SK-N-SH treated with all-trans-retinoic acid at 6 μM for 48 hours (cell line): ENCODE measurements around the gene CENPO.

Source experiments
- CREB5 ChIP-seq: fragments of 250-450 bp; sonication (Bioruptor Pico); IDR thresholded peaks from 2 replicates; pipeline ENCODE4 v1.5.1; 2020; ENCODE audit warnings: low read depth, mild to moderate bottlenecking, moderate library complexity
- CSDC2 ChIP-seq: fragments of 250-450 bp; sonication (Bioruptor Pico); IDR thresholded peaks from 2 replicates; pipeline ENCODE4 v1.5.0; 2020; ENCODE audit warnings: mild to moderate bottlenecking, moderate library complexity
- ISL1 ChIP-seq: fragments of 250-450 bp; sonication (Bioruptor Pico); IDR thresholded peaks from 2 replicates; pipeline ENCODE4 v2.1.2; 2022; ENCODE audit warnings: mild to moderate bottlenecking, moderate library complexity
- OSR1 ChIP-seq: fragments of 250-450 bp; sonication (Bioruptor Pico); IDR thresholded peaks from 2 replicates; pipeline ENCODE4 v1.8.0; 2022; ENCODE audit warnings: moderate library complexity, mild to moderate bottlenecking, inconsistent platforms
- POU6F1 ChIP-seq: fragments of 250-450 bp; sonication (Bioruptor Pico); IDR thresholded peaks from 2 replicates; pipeline ENCODE4 v1.8.0; 2021; ENCODE audit warnings: low read depth, mild to moderate bottlenecking, moderate library complexity, borderline replicate concordance
- SNAI2 ChIP-seq: fragments of 250-450 bp; sonication (Bioruptor Pico); IDR thresholded peaks from 2 replicates; pipeline ENCODE4 v1.5.0; 2020; ENCODE audit warnings: mild to moderate bottlenecking, moderate library complexity
- TCF4 ChIP-seq: fragments of 250-450 bp; sonication (Bioruptor Pico); IDR thresholded peaks from 2 replicates; pipeline ENCODE4 v1.8.0; 2021; ENCODE audit warnings: mild to moderate bottlenecking, moderate library complexity, borderline replicate concordance
- ZFP3 ChIP-seq: fragments of 250-450 bp; sonication (Bioruptor Pico); IDR thresholded peaks from 2 replicates; pipeline ENCODE4 v1.5.0; 2020; ENCODE audit warnings: mild to moderate bottlenecking, moderate library complexity
- ZFP30 ChIP-seq: fragments of 450-650 bp; formaldehyde crosslinking; IDR thresholded peaks from 2 replicates; pipeline ENCODE4 v1.5.0; 2022; ENCODE audit warnings: mild to moderate bottlenecking, moderate library complexity
- ZNF70 ChIP-seq: fragments of 450-650 bp; formaldehyde crosslinking; IDR thresholded peaks from 2 replicates; pipeline ENCODE4 v1.5.0; 2020; ENCODE audit warnings: mild to moderate bottlenecking, moderate library complexity
- TF ChIP-seq, protein P1 (sequence below): fragments of 250-450 bp; sonication (Bioruptor Pico); IDR thresholded peaks from 2 replicates; pipeline ENCODE4 v1.8.0; 2020; ENCODE audit warnings: mild to moderate bottlenecking, moderate library complexity, borderline replicate concordance
- TF ChIP-seq, protein P2 (sequence below): fragments of 250-450 bp; sonication (Bioruptor Pico); IDR thresholded peaks from 2 replicates; pipeline ENCODE4 v1.5.0; 2020; ENCODE audit warnings: mild to moderate bottlenecking, moderate library complexity

DNA sequence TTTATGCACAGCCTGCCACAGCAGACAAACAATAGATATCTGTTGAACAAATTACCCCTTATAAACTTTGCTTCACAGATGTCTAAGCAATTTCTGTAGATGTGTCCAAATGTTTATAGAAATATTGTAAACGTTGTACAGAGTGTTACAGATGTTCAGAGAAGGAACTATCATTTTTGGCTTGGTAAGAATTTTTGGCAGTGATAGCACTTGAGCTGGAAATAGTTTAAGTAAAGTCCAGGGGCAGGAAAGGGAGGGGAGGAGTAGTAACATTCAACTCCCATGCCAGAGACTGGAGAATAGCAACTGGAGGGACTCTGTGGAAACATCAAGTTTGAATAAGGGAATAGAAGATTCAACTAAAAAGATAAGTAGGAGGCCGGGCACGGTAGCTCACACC, 4.4 kb upstream of the CENPO start:
- TF ChIP-seq TCF4 (no peak), ZFP30 (CRISPR knock-in tag) (no peak), ZNF70 (CRISPR knock-in tag) (no peak), ISL1 (CRISPR knock-in tag) (no peak), CREB5 (CRISPR knock-in tag) (no peak), ZFP3 (no peak), CSDC2 (CRISPR knock-in tag) (no peak), SNAI2 (CRISPR knock-in tag) (no peak), OSR1 (no peak), POU6F1 (CRISPR knock-in tag) (no peak)
- TF ChIP-seq, protein P1, sequence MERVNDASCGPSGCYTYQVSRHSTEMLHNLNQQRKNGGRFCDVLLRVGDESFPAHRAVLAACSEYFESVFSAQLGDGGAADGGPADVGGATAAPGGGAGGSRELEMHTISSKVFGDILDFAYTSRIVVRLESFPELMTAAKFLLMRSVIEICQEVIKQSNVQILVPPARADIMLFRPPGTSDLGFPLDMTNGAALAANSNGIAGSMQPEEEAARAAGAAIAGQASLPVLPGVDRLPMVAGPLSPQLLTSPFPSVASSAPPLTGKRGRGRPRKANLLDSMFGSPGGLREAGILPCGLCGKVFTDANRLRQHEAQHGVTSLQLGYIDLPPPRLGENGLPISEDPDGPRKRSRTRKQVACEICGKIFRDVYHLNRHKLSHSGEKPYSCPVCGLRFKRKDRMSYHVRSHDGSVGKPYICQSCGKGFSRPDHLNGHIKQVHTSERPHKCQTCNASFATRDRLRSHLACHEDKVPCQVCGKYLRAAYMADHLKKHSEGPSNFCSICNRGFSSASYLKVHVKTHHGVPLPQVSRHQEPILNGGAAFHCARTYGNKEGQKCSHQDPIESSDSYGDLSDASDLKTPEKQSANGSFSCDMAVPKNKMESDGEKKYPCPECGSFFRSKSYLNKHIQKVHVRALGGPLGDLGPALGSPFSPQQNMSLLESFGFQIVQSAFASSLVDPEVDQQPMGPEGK (CRISPR knock-in tag), result no peak
- TF ChIP-seq, protein P2, sequence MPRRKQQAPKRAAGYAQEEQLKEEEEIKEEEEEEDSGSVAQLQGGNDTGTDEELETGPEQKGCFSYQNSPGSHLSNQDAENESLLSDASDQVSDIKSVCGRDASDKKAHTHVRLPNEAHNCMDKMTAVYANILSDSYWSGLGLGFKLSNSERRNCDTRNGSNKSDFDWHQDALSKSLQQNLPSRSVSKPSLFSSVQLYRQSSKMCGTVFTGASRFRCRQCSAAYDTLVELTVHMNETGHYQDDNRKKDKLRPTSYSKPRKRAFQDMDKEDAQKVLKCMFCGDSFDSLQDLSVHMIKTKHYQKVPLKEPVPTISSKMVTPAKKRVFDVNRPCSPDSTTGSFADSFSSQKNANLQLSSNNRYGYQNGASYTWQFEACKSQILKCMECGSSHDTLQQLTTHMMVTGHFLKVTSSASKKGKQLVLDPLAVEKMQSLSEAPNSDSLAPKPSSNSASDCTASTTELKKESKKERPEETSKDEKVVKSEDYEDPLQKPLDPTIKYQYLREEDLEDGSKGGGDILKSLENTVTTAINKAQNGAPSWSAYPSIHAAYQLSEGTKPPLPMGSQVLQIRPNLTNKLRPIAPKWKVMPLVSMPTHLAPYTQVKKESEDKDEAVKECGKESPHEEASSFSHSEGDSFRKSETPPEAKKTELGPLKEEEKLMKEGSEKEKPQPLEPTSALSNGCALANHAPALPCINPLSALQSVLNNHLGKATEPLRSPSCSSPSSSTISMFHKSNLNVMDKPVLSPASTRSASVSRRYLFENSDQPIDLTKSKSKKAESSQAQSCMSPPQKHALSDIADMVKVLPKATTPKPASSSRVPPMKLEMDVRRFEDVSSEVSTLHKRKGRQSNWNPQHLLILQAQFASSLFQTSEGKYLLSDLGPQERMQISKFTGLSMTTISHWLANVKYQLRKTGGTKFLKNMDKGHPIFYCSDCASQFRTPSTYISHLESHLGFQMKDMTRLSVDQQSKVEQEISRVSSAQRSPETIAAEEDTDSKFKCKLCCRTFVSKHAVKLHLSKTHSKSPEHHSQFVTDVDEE (CRISPR knock-in tag), result no peak
